Right ventricle myocardium inferior (tissue), 1 donor: ENCODE results near the gene GDPD2. TPM values are rescaled to one million over a fixed set of nuclear protein-coding genes. Genes with fewer than 3 reads are reported as not detected.
A peak's percentile ranks its signal among the peaks of the same experiment; 100 is the strongest.

Source experiments
- ATAC-seq: fragments of 200-7000 bp; cut with Tn5 transposase; one replicate; pipeline ENCODE4 v1.9.1; 2020; ENCODE audit warnings: mild to moderate bottlenecking, moderate library complexity
- DNase-seq: peaks from one replicate; pipeline ENCODE4 v3.0.0; 2021; ENCODE audit errors: missing footprints
- intact Hi-C: fragments of 100-400 bp; cut with DNase I; formaldehyde crosslinking; loops from one replicate; pipeline ENCODE4 v1.11.0; 2022
- total RNA-seq: library from RNA; stranded (reverse); fragmentation: NEBNext Ultra II Directional; extraction: Animal tissue kit (Norgen Biotek cat#: 25700); gene quantifications from one replicate; pipeline ENCODE4 v1.2.1, GENCODE V29; 2021
- donor health status: DM: no; HTN: yes; CAD: no; lungs with severe emphysema.

GDPD2 gene
- total RNA-seq, 1 donor from 2014 or later: not detected

GRCh38 chrX:70436343-70436742 lies 13.2 kb downstream of the GDPD2 start:
- no peak for ATAC-seq
- no peak for DNase-seq
- intact Hi-C loops: no loop called here

- ATAC-seq (no peak), DNase-seq (no peak)
- intact Hi-C loops: no loop called here
Observed at GRCh38 chrX:70437011-70437410, 13.9 kb downstream of the GDPD2 start.

- DNase-seq: no peak
- ATAC-seq: no peak
- intact Hi-C loops: no loop called here
Observed at GRCh38 chrX:70437921-70438665, 15.0 kb downstream of the GDPD2 start.

- intact Hi-C loops: no loop called here
- DNase-seq: no peak
Observed at GRCh38 chrX:70439016-70439415, 15.9 kb downstream of the GDPD2 start.

GRCh38 chrX:70442224-70442623 lies 19.1 kb downstream of the GDPD2 start:
- ATAC-seq: no peak

More at GRCh38 chrX:70439016-70439415, 15.9 kb downstream of the GDPD2 start:
- ATAC-seq: no peak

GRCh38 chrX:70444326-70444945 lies 21.3 kb downstream of the GDPD2 start, which contains the start of gene DLG3:
DLG3 (plus strand) TSS chrX:70444835; CDS start chrX:70445202, 367 bp downstream.
- ATAC-seq: no peak
- DNase-seq: no peak
- intact Hi-C loops: no loop called here

More at GRCh38 chrX:70442224-70442623, 19.1 kb downstream of the GDPD2 start:
- DNase-seq: no peak
- intact Hi-C loops: no loop called here

GRCh38 chrX:70444946-70445656 lies 22.0 kb downstream of the GDPD2 start:
- DNase-seq (no peak), ATAC-seq (no peak)
- intact Hi-C loops: no loop called here

- intact Hi-C loops: no loop called here
- DNase-seq: no peak
- no peak for ATAC-seq
Observed at GRCh38 chrX:70445951-70446350, 22.8 kb downstream of the GDPD2 start.

GRCh38 chrX:70446380-70447350 lies 23.6 kb downstream of the GDPD2 start:
- intact Hi-C loops: no loop called here
- ATAC-seq (no peak), DNase-seq (no peak)

- ATAC-seq: no peak
- no peak for DNase-seq
- intact Hi-C loops: no loop called here
Observed at GRCh38 chrX:70449457-70449966, 26.4 kb downstream of the GDPD2 start.

- peak; percentile 53 for ATAC-seq
- intact Hi-C loops: loop anchor here (2.0 to 10.0 kb wide), 2 partner anchors 103 to 213 kb away; no protein-coding TSS in a partner anchor
- no peak for DNase-seq
Observed at GRCh38 chrX:70452143-70452733, 29.1 kb downstream of the GDPD2 start.

- intact Hi-C loops: loop anchor here (2.0 to 10.0 kb wide), 2 partner anchors 102 to 212 kb away; no protein-coding TSS in a partner anchor
Observed at GRCh38 chrX:70453024-70453618, 30.0 kb downstream of the GDPD2 start.

GRCh38 chrX:70454441-70455365 lies 31.6 kb downstream of the GDPD2 start:
- ATAC-seq (peak; percentile 92), DNase-seq (peak; percentile 72)
- intact Hi-C loops: loop anchor here (1.0 to 10.0 kb wide), 2 partner anchors 26 to 210 kb away; no protein-coding TSS in a partner anchor

More at GRCh38 chrX:70453024-70453618, 30.0 kb downstream of the GDPD2 start:
- DNase-seq (no peak), ATAC-seq (no peak)

GRCh38 chrX:70455366-70456202 lies 32.5 kb downstream of the GDPD2 start:
- intact Hi-C loops: loop anchor here (1.0 to 10.0 kb wide), 2 partner anchors 25 to 209 kb away; no protein-coding TSS in a partner anchor
- DNase-seq (no peak), ATAC-seq (no peak)

GRCh38 chrX:70456256-70456655 lies 33.1 kb downstream of the GDPD2 start:
- DNase-seq: no peak
- no peak for ATAC-seq
- intact Hi-C loops: loop anchor here (10.0 kb wide), 1 partner anchor 209 kb away; no protein-coding TSS in a partner anchor
